MM.1S (cell line): Measurements from ENCODE around the gene NEURL3.

Experiments used
- EZH2 ChIP-seq: fragments of 300-600 bp; sonication (generic); optimal IDR thresholded peaks from 2 replicates; pipeline ENCODE3; 2017; ENCODE audit warnings: low read depth, mild to moderate bottlenecking, antibody characterized with exemption, low read length, mixed read lengths
- EZH2phosphoT487 ChIP-seq: fragments of 300-600 bp; sonication (generic); IDR thresholded peaks from 2 replicates; pipeline ENCODE4 v1.6.1; 2018; ENCODE audit warnings: antibody characterized with exemption, low read length
- TF ChIP-seq, protein P1 (sequence below): fragments of 300-600 bp; sonication (generic); IDR thresholded peaks from 2 replicates; pipeline ENCODE4 v1.5.1; 2016; ENCODE audit warnings: antibody characterized with exemption, low read length, mixed read lengths

DNA sequence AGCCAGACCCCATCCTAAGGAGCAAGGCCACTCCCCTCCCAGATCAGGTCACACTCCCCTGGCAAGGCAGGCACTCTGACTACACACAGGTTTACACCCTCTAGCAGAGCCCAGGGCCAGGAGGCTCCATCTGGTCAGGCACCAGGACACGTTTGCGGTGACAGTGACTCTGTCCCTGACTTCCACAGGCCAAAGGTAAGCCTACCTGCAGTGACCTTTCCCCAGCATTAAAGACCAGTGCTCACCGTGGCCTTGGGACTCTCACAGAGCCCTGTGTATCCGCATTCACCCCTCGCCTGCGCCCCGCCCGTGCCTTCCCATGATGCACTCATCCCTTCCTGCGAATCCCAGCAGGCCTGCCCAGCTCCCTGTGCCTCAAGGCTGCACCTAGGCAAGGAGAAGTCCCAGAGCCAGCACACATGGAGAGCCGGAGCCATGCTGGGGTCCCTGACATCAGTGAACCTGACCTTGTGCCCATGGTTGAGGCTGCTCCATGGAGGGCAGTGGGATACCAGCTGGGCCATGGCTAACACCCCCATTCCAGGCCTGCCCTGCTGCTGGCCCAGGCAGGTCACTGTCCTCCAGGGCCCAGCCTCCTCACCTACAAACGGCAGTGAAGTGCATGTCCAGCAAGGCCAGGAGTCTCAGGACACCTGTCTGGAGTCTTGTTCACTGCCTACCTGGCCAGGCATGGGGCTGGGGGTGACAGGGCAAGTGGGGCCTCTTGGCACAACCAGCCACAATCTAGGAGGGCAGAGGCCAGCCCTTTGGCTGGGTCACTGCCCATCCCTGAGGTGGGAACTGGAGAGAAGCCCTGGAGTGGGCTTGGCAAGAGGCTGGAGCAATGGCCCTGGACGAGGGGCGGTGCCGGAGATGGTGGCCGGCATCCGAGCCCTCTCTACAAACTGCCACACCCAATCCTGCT, 3.0 kb downstream of the NEURL3 start:
- TF ChIP-seq, protein P1, sequence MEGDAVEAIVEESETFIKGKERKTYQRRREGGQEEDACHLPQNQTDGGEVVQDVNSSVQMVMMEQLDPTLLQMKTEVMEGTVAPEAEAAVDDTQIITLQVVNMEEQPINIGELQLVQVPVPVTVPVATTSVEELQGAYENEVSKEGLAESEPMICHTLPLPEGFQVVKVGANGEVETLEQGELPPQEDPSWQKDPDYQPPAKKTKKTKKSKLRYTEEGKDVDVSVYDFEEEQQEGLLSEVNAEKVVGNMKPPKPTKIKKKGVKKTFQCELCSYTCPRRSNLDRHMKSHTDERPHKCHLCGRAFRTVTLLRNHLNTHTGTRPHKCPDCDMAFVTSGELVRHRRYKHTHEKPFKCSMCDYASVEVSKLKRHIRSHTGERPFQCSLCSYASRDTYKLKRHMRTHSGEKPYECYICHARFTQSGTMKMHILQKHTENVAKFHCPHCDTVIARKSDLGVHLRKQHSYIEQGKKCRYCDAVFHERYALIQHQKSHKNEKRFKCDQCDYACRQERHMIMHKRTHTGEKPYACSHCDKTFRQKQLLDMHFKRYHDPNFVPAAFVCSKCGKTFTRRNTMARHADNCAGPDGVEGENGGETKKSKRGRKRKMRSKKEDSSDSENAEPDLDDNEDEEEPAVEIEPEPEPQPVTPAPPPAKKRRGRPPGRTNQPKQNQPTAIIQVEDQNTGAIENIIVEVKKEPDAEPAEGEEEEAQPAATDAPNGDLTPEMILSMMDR, result no peak
- TF ChIP-seq EZH2phosphoT487, result no peak
- TF ChIP-seq EZH2, result no peak
